Right lobe of liver (tissue), 6 donors: ENCODE data around the gene PCSK2. TPM values are rescaled to one million over a fixed set of nuclear protein-coding genes. Genes with fewer than 3 reads are reported as not detected.

Source experiments
- ATAC-seq, 4 donors: fragments of 200-7000 bp; cut with Tn5 transposase; one replicate each; pipeline ENCODE4 v1.9.1; 2020; ENCODE audit warnings: mild to moderate bottlenecking in 4 of 4, moderate library complexity in 4 of 4
- DNase-seq, 3 donors: peaks; one replicate each; pipeline ENCODE4 v3.0.0-alpha.2; 2020
- H3K27ac ChIP-seq, 3 donors: fragments of 200-600 bp; one replicate each; pipeline ENCODE4 v1.8.0; 2022
- H3K27me3 ChIP-seq, 2 donors: fragments of 200-600 bp; one replicate each; pipeline ENCODE4 v1.8.0; 2022
- H3K36me3 ChIP-seq, 4 donors: fragments of 200-600 bp; sonication (generic) in 1 of 4; one replicate each; pipeline versions ENCODE4 v1.5.1 to v1.8.0; 2017 to 2022; ENCODE audit warnings: control low read depth in 1 of 4
- H3K4me1 ChIP-seq, 4 donors: fragments of 200-600 bp; sonication (generic) in 1 of 4; one replicate each; pipeline versions ENCODE4 v1.5.1 to v1.8.0; 2017 to 2022; ENCODE audit warnings: control low read depth in 1 of 4
- H3K4me3 ChIP-seq, 3 donors: fragments of 200-600 bp; one replicate each; pipeline ENCODE4 v1.8.0; 2022
- H3K9me3 ChIP-seq, 4 donors: fragments of 200-600 bp; sonication (generic) in 1 of 4; one replicate each; pipeline versions ENCODE4 v1.5.1 to v1.8.0; 2017 to 2022; ENCODE audit warnings: control low read depth in 1 of 4
- POLR2A ChIP-seq: fragments of 450-650 bp; IDR thresholded peaks from one replicate; pipeline ENCODE4 v1.6.1; 2017; ENCODE audit warnings: antibody characterized with exemption, mild to moderate bottlenecking
- WGBS: methylation state at CpG from one replicate; pipeline ENCODE4 v1.1.6; 2018; ENCODE audit warnings: low coverage, low lambda C conversion rate; ENCODE audit not compliant: insufficient coverage; ENCODE audit errors: missing lambda C conversion rate; 5-methylcytosine and 5-hydroxymethylcytosine counted together
- intact Hi-C, 2 donors: fragments of 100-400 bp; cut with DNase I; formaldehyde crosslinking; loops; one replicate each; pipeline versions ENCODE4 v1.11.2 to v1.14.1; 2022
- total RNA-seq, 6 experiments: library from RNA; depleted of rRNA in 2 of 6; stranded (reverse); fragments of >200 nt in 2 of 6; fragmentation: NEBNext Ultra II Directional in 3 of 6; extraction: Animal tissue kit (Norgen Biotek cat#: 25700) in 3 of 6; gene quantifications; one replicate each; pipeline versions ENCODE4 v1.1.0 to v1.2.4, GENCODE V29; 2016 to 2023
- TF ChIP-seq, protein P1 (sequence below), 4 donors: fragments of 200-600 bp in 3 of 4; fragments of 450-650 bp in 1 of 4; IDR thresholded peaks; one replicate each; pipeline versions ENCODE4 v1.5.1 to v1.8.0; 2016 to 2022; ENCODE audit warnings: antibody characterized with exemption in 4 of 4, mild to moderate bottlenecking in 2 of 4
- donor health status: DM: no; HTN: yes; CAD: no.
- donor health status: DM: no; HTN: no; CAD: no.
- donor health status: DM: no; HTN: no; CAD: no.
- donor health status: DM: no; HTN: yes; CAD: no.
- donor health status: DM: no; HTN: yes; CAD: no.

Gene PCSK2
- total RNA-seq, 6 experiments from 2014 or later = 0.04 to 0.13 TPM; not detected in 4

DNA sequence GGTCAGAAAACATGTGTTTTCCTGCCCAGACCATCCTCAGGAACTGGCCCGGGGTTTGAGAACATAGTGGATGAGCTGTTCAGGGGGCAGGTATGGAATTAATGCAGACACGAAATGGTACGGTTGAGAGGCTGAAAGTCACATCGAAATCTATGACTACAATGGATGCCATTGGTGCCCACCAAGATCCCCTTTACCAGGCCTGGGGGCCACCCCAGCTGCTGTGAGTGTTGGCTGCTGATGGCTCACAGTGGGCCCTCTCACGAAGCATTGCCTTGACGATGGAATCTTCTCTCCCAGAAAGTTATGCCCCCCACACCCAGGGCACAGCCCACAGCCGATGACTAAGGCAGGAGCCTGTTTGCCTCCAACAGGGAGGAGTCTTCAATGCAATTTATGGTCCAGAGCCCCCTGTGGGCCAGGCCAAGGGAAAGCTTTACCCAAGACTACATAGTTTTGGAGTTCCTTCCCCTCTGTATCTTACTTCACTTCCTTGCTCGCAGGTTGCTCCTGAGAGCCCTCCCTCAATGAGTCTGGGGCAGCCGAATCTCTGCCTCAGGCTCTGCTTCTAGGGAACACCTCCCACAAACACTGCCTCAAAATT, 211.7 kb downstream of the PCSK2 start:
- DNase-seq = no peak
- WGBS = 48% methylated on average over 5 of the region's 9 CpGs
- TF ChIP-seq, protein P1, sequence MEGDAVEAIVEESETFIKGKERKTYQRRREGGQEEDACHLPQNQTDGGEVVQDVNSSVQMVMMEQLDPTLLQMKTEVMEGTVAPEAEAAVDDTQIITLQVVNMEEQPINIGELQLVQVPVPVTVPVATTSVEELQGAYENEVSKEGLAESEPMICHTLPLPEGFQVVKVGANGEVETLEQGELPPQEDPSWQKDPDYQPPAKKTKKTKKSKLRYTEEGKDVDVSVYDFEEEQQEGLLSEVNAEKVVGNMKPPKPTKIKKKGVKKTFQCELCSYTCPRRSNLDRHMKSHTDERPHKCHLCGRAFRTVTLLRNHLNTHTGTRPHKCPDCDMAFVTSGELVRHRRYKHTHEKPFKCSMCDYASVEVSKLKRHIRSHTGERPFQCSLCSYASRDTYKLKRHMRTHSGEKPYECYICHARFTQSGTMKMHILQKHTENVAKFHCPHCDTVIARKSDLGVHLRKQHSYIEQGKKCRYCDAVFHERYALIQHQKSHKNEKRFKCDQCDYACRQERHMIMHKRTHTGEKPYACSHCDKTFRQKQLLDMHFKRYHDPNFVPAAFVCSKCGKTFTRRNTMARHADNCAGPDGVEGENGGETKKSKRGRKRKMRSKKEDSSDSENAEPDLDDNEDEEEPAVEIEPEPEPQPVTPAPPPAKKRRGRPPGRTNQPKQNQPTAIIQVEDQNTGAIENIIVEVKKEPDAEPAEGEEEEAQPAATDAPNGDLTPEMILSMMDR (IDR thresholded peaks at IDR 0.05) = no peak
- TF ChIP-seq POLR2A = no peak

DNA sequence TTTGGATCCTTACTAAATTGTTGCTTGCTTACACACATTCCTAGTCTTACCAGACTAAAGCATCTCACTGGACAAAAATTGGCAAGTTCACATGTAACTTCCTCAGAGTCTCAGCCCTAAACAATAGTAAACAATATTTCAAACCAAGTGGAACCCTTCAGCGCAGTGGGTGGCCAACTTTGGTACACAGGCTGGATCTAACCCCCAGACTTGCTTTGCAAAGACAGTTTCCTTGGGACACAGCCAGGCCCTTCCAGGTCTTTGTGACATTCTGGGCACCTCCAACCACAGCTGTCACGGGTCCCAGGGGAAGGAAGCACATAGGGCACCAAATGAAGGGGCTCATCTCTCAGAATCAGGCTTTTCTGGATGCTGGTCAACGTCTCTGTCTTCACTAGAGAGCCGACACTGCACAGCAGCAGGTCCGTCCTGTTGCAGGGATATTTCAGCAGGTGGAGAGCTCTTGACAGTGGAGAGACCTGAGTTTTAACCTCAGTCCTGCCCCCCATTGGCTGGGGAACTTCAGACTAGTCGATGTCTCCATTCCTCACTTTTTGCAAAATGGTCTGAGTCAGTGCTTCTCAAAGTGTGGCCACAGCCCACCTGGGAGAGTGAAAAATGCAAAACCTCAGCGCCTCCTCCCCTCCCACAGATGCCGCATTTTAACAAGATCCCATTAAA, 212.9 kb downstream of the PCSK2 start:
- no peak for DNase-seq
- intact Hi-C loops = no loop called here
- 51% methylated on average over 6 of the region's 8 CpGs for WGBS

More for the DNA sequence above, 211.7 kb downstream of the PCSK2 start:
- Histone ChIP-seq H3K36me3 (no peaks in the 10 kb centered on the region), H3K27ac (no peak overlapping the region), H3K4me3 (no peak overlapping the region), H3K27me3 (no peaks in the 10 kb centered on the region), H3K9me3 (no peaks in the 10 kb centered on the region), H3K4me1 (no peaks in the 10 kb centered on the region)
- intact Hi-C loops = no loop called here
- no peak for ATAC-seq

GRCh38 chr20:17441745-17442144, 214.9 kb downstream of the PCSK2 start:
- Histone ChIP-seq H3K4me3 (no peak overlapping the region), H3K27me3 (no peaks in the 10 kb centered on the region), H3K27ac (no peak overlapping the region), H3K9me3 (no peaks in the 10 kb centered on the region), H3K4me1 (no peaks in the 10 kb centered on the region), H3K36me3 (no peaks in the 10 kb centered on the region)
- TF ChIP-seq, protein P1 (IDR thresholded peaks at IDR 0.05) = no peak
- TF ChIP-seq POLR2A = no peak
- DNase-seq = no peak
- 70% methylated on average over 1 of the region's 1 CpG for WGBS
- no peak for ATAC-seq
- intact Hi-C loops = no loop called here

More for the DNA sequence above, 212.9 kb downstream of the PCSK2 start:
- Histone ChIP-seq H3K27ac (no peak overlapping the region), H3K27me3 (no peaks in the 10 kb centered on the region), H3K9me3 (no peaks in the 10 kb centered on the region), H3K36me3 (no peaks in the 10 kb centered on the region), H3K4me3 (no peak overlapping the region), H3K4me1 (no peaks in the 10 kb centered on the region)
- TF ChIP-seq, protein P1 (IDR thresholded peaks at IDR 0.05) = no peak
- no peak for ATAC-seq

- Histone ChIP-seq H3K27me3 (no peaks in the 10 kb centered on the region), H3K9me3 (no peaks in the 10 kb centered on the region), H3K36me3 (no peaks in the 10 kb centered on the region), H3K4me1 (no peaks in the 10 kb centered on the region), H3K4me3 (no peak overlapping the region), H3K27ac (no peak overlapping the region)
- DNase-seq = no peak
- WGBS = 18% methylated on average over 8 of the region's 8 CpGs
- TF ChIP-seq, protein P1 (IDR thresholded peaks at IDR 0.05) = no peak
- TF ChIP-seq POLR2A = no peak
- no peak for ATAC-seq
- intact Hi-C loops = no loop called here
These were observed 215.7 kb downstream of the PCSK2 start for GRCh38 chr20:17442588-17442987.
